Progenitor cell of endocrine pancreas (in vitro differentiated cells): Measurements from ENCODE around the gene MAGOH. TPM values are rescaled to one million over a fixed set of nuclear protein-coding genes. Genes with fewer than 3 reads are reported as not detected.

ENCODE experiments used
- DNase-seq: peaks from one replicate; pipeline ENCODE4 v3.0.0; 2021; ENCODE audit warnings: low spot score; ENCODE audit not compliant: unreplicated experiment
- H3K27ac Mint-ChIP-seq: 2 replicates; pipeline ENCODE4 v1.8.0; 2021; ENCODE audit warnings: mild to moderate bottlenecking, moderate library complexity, mixed read lengths
- H3K27me3 Mint-ChIP-seq: 2 replicates; pipeline ENCODE4 v1.8.0; 2021; ENCODE audit warnings: mixed read lengths
- H3K36me3 Mint-ChIP-seq: 2 replicates; pipeline ENCODE4 v1.8.0; 2022; ENCODE audit warnings: mixed read lengths; ENCODE audit not compliant: insufficient read depth
- H3K4me1 Mint-ChIP-seq: 2 replicates; pipeline ENCODE4 v1.8.0; 2021; ENCODE audit warnings: low read depth, mixed read lengths
- H3K4me3 Mint-ChIP-seq: 2 replicates; pipeline ENCODE4 v1.8.0; 2021; ENCODE audit warnings: low read depth, mild to moderate bottlenecking, moderate library complexity, mixed read lengths
- H3K9me3 Mint-ChIP-seq: 2 replicates; pipeline ENCODE4 v1.8.0; 2021; ENCODE audit warnings: low read depth, mixed read lengths
- CTCF ChIP-seq: fragments of 200-600 bp; sonication (generic); IDR thresholded peaks from one replicate; pipeline ENCODE4 v1.5.0; 2021; ENCODE audit warnings: antibody characterized with exemption, mild to moderate bottlenecking; ENCODE audit not compliant: unreplicated experiment
- total RNA-seq: library from RNA; stranded (reverse); gene quantifications from 2 replicates; pipeline ENCODE4 v1.2.1, GENCODE V29; 2021

MAGOH gene
- total RNA-seq, 1 donor from 2014 or later = 67.3 TPM

GRCh38 chr1:53203466-53203865 is 34.9 kb downstream of the MAGOH start:
- H3K36me3 Mint-ChIP-seq = peaks cover 65% of the 10 kb centered on the region
- H3K9me3 Mint-ChIP-seq = peaks cover 36% of the 10 kb centered on the region
- no peaks in the 10 kb centered on the region for H3K27me3 Mint-ChIP-seq
- DNase-seq = no peak
- no peak overlapping the region for H3K27ac Mint-ChIP-seq
- no peak for TF ChIP-seq CTCF
- H3K4me3 Mint-ChIP-seq = no peak overlapping the region
- no peaks in the 10 kb centered on the region for H3K4me1 Mint-ChIP-seq

GRCh38 chr1:53198241-53198651 is 40.1 kb downstream of the MAGOH start:
- Mint-ChIP-seq H3K4me3 (peak overlapping the region; percentile 92), H3K27ac (peak overlapping the region; percentile 93), H3K27me3 (peaks cover 13% of the 10 kb centered on the region), H3K36me3 (peaks cover 15% of the 10 kb centered on the region), H3K4me1 (peaks cover 18% of the 10 kb centered on the region), H3K9me3 (peaks cover 4% of the 10 kb centered on the region)
- no peak for DNase-seq
- no peak for TF ChIP-seq CTCF

GRCh38 chr1:53197291-53198200 is 40.8 kb downstream of the MAGOH start:
- peaks cover 8% of the 10 kb centered on the region for H3K36me3 Mint-ChIP-seq
- DNase-seq = no peak
- peaks cover 14% of the 10 kb centered on the region for H3K27me3 Mint-ChIP-seq
- H3K27ac Mint-ChIP-seq = peak overlapping the region; percentile 93
- H3K4me1 Mint-ChIP-seq = peaks cover 18% of the 10 kb centered on the region
- H3K4me3 Mint-ChIP-seq = peak overlapping the region; percentile 92
- no peak for TF ChIP-seq CTCF
- H3K9me3 Mint-ChIP-seq = peaks cover under 1% of the 10 kb centered on the region

GRCh38 chr1:53196485-53197290 is 41.6 kb downstream of the MAGOH start, which contains the start of gene CPT2:
CPT2 (plus strand) TSS chr1:53196824; CDS start chr1:53196944, 120 bp downstream.
- H3K4me3 Mint-ChIP-seq = peak within 1 kb of the TSS; percentile 92
- peak; percentile 77 for DNase-seq
- peaks cover 14% of the 10 kb centered on the region for H3K27me3 Mint-ChIP-seq
- no peak for TF ChIP-seq CTCF
- H3K4me1 Mint-ChIP-seq = peaks cover 18% of the 10 kb centered on the region
- no peaks in the 10 kb centered on the region for H3K9me3 Mint-ChIP-seq
- H3K36me3 Mint-ChIP-seq = peaks cover 3% of the 10 kb centered on the region
- peak within 1 kb of the TSS; percentile 93 for H3K27ac Mint-ChIP-seq

GRCh38 chr1:53196017-53196484 is 42.3 kb downstream of the MAGOH start:
- Mint-ChIP-seq H3K36me3 (peaks cover 1% of the 10 kb centered on the region), H3K27ac (peak overlapping the region; percentile 91), H3K9me3 (no peaks in the 10 kb centered on the region), H3K4me1 (peaks cover 18% of the 10 kb centered on the region), H3K4me3 (peak overlapping the region; percentile 92), H3K27me3 (peaks cover 14% of the 10 kb centered on the region)
- DNase-seq = no peak
- TF ChIP-seq CTCF = no peak
